NCI-H69 (cell line): ENCODE data around the gene FGF2.
"Not testable (repeated sequence)": the region's sequence is repeated elsewhere in the genome, so short reads cannot be mapped to it uniquely, and the experiment has no call there.

Experiments
- DNase-seq: peaks from one replicate; lab custom pipeline; 2025; lab: John Stamatoyannopoulos, UW

The FGF2 gene

DNA sequence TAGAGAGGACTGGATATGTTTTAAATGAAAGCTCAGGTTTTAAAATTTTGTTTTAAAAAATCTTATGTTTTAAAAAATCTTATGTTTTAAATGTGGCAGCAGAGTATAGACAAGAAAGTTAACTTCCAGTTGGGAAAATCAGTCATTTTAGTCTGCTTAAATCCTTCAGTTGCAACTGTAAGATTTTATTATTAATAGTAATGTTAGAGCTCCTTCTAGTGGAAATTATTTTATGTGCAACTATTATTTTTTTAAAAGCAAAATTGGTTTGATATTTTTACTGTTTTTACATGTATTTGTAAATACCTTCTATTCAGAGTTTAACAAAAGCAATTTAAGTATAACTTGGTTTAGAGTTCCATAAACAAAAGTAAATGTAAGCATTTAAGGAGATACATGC is 104.2 kb downstream of the FGF2 start:
- DNase-seq: no peak

DNA sequence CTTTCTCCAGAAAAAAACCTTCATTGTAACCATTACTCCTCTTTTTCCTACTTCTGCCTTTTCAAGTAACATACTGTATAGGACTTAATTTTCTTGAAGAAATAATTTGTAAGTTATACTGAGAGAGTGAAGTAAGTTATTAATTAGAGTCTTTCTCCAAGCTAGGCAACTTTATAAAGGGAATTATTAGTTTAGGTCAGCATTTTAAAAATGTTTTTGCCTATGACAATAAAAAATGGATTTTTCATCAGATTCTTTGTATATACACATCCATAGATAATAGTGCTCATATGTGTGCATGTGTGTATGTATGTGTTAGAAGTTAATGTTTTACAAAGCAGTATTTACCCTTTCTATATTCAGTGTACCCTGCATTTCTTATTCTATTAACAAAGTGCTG is 106.1 kb downstream of the FGF2 start:
- DNase-seq: no peak

DNA sequence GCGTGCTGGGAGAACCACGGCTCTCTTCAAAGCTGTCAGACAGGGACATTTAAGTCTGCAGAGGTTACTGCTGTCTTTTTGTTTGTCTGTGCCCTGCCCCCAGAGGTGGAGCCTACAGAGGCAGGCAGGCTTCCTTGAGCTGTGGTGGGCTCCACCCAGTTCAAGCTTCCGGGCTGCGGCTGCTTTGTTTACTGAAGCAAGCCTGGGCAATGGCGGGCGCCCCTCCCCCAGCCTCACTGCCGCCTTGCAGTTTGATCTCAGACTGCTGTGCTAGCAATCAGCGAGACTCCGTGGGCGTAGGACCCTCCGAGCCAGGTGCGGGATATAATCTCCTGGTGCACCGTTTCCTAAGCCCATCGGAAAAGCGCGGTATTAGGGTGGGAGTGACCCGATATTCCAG is 118.5 kb downstream of the FGF2 start:
- DNase-seq: not testable (repeated sequence)

DNA sequence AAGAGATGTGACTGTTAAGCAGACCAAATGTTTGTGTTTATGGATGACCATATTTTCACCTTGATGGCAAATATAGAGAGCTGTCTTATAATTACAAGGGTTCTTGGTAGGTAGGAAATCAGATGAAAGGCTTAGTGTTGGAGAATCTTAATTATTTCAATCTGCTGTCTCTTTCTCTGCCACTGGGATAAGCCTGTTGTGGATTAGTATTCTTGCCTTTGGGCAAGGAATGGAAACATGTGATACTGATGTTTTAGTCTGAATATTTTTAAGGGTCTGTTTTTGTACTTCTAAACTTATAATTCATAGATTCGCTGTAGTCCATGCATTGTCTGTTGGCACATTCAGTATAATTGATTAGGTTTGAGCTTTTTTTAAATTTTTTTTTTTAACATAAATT is 119.5 kb downstream of the FGF2 start:
- DNase-seq: no peak
